Psoas muscle (tissue), 8 donors: ENCODE results near the gene KLHL26. TPM values are rescaled to one million over a fixed set of nuclear protein-coding genes. Genes with fewer than 3 reads are reported as not detected.

Experiments
- ATAC-seq, 4 donors: fragments of 200-7000 bp; cut with Tn5 transposase; one replicate each; pipeline ENCODE4 v1.9.1; 2020; ENCODE audit warnings: moderate library complexity in 3 of 4, mild to moderate bottlenecking in 2 of 4
- DNase-seq, 2 donors: peaks; one replicate each; pipeline ENCODE4 v3.0.0-alpha.2; 2020
- H3K27ac ChIP-seq: fragments of 200-600 bp; one replicate; pipeline ENCODE4 v1.8.0; 2022
- H3K27me3 ChIP-seq, 3 donors: fragments of 200-600 bp in 1 of 3; one replicate each; pipeline versions ENCODE4 v1.6.1 to v1.8.0; 2013 to 2022; ENCODE audit warnings: low read length in 2 of 3, mild to moderate bottlenecking in 2 of 3, moderate library complexity in 1 of 3; ENCODE audit not compliant: insufficient read depth in 3 of 3
- H3K36me3 ChIP-seq, 2 donors: fragments of 200-600 bp in 1 of 2; one replicate each; pipeline versions ENCODE4 v1.6.1 to v1.8.0; 2013 to 2022; ENCODE audit warnings: low read depth in 1 of 2, mild to moderate bottlenecking in 1 of 2, moderate library complexity in 1 of 2; ENCODE audit not compliant: insufficient read depth in 1 of 2
- H3K4me1 ChIP-seq: fragments of 200-600 bp; one replicate; pipeline ENCODE4 v1.8.0; 2022
- H3K4me3 ChIP-seq: fragments of 200-600 bp; one replicate; pipeline ENCODE4 v1.8.0; 2022; ENCODE audit warnings: mild to moderate bottlenecking
- H3K9me3 ChIP-seq: fragments of 200-600 bp; one replicate; pipeline ENCODE4 v1.8.0; 2022
- CTCF ChIP-seq: fragments of 200-600 bp; IDR thresholded peaks from one replicate; pipeline ENCODE4 v1.8.0; 2022; ENCODE audit warnings: antibody characterized with exemption
- whole genome bisulfite sequencing, 3 donors: extraction: QIAGEN DNeasy Blood & Tissue Kit; methylation state at CpG; one replicate each; pipeline versions ENCODE4 v1.1.6 to v1.1.7; 2013; 5-methylcytosine and 5-hydroxymethylcytosine counted together
- intact Hi-C, 2 donors: fragments of 100-400 bp; cut with DNase I; formaldehyde crosslinking; loops; one replicate each; pipeline versions ENCODE4 v1.11.0 to v1.14.2; 2022
- polyA plus RNA-seq, 3 donors: library from polyadenylated mRNA; stranded (reverse); fragments of 200-250 nt; gene quantifications; one replicate each; pipeline ENCODE4 v1.2.3, GENCODE V29; 2013
- total RNA-seq, 4 donors: library from RNA; stranded (reverse); fragmentation: NEBNext Ultra II Directional in 2 of 4; extraction: Animal tissue kit (Norgen Biotek cat#: 25700) in 2 of 4; gene quantifications; one replicate each; pipeline versions ENCODE4 v1.2.1 to v1.2.4, GENCODE V29; 2021 to 2023
- donor health status: healthy with polysubstance abuse.
- donor health status: DM: no; HTN: no; CAD: no; lungs with moderate emphysema.
- donor health status: Bipolar disorder and iron deficiency.
- donor health status: healthy.
- donor health status: DM: yes; HTN: yes; CAD: no.
- donor health status: DM: no; HTN: no; CAD: no.
- donor health status: DM: no; HTN: no; CAD: no.
- donor health status: DM: yes; HTN: yes; CAD: no.

KLHL26 gene
- total and polyA plus RNA-seq, 7 donors, result 3.1 to 9.9 (median 5.2) TPM

- Histone ChIP-seq H3K27ac (no peak overlapping the region), H3K9me3 (no peaks in the 10 kb centered on the region), H3K4me3 (no peak overlapping the region), H3K27me3 (no peaks in the 10 kb centered on the region), H3K4me1 (peaks cover 25% of the 10 kb centered on the region), H3K36me3 (peaks cover 0 to 28% of the 10 kb centered on the region in 2 donors)
- intact Hi-C loops, result no loop called here
- ATAC-seq (no peak), DNase-seq (no peak)
- TF ChIP-seq CTCF, result no peak
- WGBS, 3 donors, result 90 to 94% (median 93%) methylated on average over 5 of the region's 5 CpGs
These were observed 30.0 kb downstream of the KLHL26 start for GRCh38 chr19:18666784-18667183.

GRCh38 chr19:18667531-18668251 lies 30.9 kb downstream of the KLHL26 start:
- H3K27me3 ChIP-seq, result no peaks in the 10 kb centered on the region
- no peaks in the 10 kb centered on the region for H3K9me3 ChIP-seq
- no peak for TF ChIP-seq CTCF
- H3K27ac ChIP-seq, result no peak overlapping the region
- no peak overlapping the region for H3K4me3 ChIP-seq
- intact Hi-C loops, result no loop called here
- DNase-seq, result peak in 1 of 2 donors; percentile 42
- peak in 1 of 4 donors; percentile 54 for ATAC-seq
- H3K36me3 ChIP-seq, result peaks cover 0 to 28% of the 10 kb centered on the region in 2 donors
- peaks cover 31% of the 10 kb centered on the region for H3K4me1 ChIP-seq
- WGBS, 3 donors, result 89 to 96% (median 90%) methylated on average over 50 to 55 of the region's 55 CpGs

- Histone ChIP-seq H3K9me3 (no peaks in the 10 kb centered on the region), H3K36me3 (peaks cover 0 to 28% of the 10 kb centered on the region in 2 donors), H3K4me3 (no peak overlapping the region), H3K27ac (no peak overlapping the region), H3K4me1 (peaks cover 30% of the 10 kb centered on the region), H3K27me3 (no peaks in the 10 kb centered on the region)
- no peak for TF ChIP-seq CTCF
- WGBS, 3 donors, result 94 to 97% (median 97%) methylated on average over 38 of the region's 38 CpGs
- peak in 1 of 2 donors; percentile 47 for DNase-seq
- intact Hi-C loops, result no loop called here
- no peak for ATAC-seq
These were observed 31.4 kb downstream of the KLHL26 start for GRCh38 chr19:18668252-18668631.

GRCh38 chr19:18668744-18669523 lies 32.1 kb downstream of the KLHL26 start:
- TF ChIP-seq CTCF, result no peak
- DNase-seq (no peak), ATAC-seq (no peak)
- Histone ChIP-seq H3K9me3 (no peaks in the 10 kb centered on the region), H3K4me1 (peaks cover 27% of the 10 kb centered on the region), H3K36me3 (peaks cover 0 to 28% of the 10 kb centered on the region in 2 donors), H3K27me3 (no peaks in the 10 kb centered on the region), H3K4me3 (no peak overlapping the region), H3K27ac (no peak overlapping the region)
- 95 to 96% (median 96%) methylated on average over 54 to 58 of the region's 58 CpGs for WGBS, 3 donors
- intact Hi-C loops, result no loop called here
